Adipose tissue (tissue), 3 donors: ENCODE measurements around the gene IRAK3. TPM values are rescaled to one million over a fixed set of nuclear protein-coding genes. Genes with fewer than 3 reads are reported as not detected.
"Not testable (repeated sequence)": the region's sequence is repeated elsewhere in the genome, so short reads cannot be mapped to it uniquely, and the experiment has no call there.

Source experiments
- H3K27ac ChIP-seq: one replicate; pipeline ENCODE4 v1.5.1; 2013; ENCODE audit warnings: low read depth, low read length
- WGBS, 3 donors: extraction: QIAGEN DNeasy Blood & Tissue Kit; methylation state at CpG; one replicate each; pipeline ENCODE4 v1.1.7; 2013; 5-methylcytosine and 5-hydroxymethylcytosine counted together
- polyA plus RNA-seq, 3 donors: library from polyadenylated mRNA; stranded (reverse); fragments of 200-250 nt; gene quantifications; one replicate each; pipeline ENCODE4 v1.2.3, GENCODE V29; 2013
- donor health status: healthy with polysubstance abuse.
- donor health status: Bipolar disorder and iron deficiency.
- donor health status: healthy.

The IRAK3 gene
- polyA plus RNA-seq, 3 donors: 1.9 to 17.0 (median 14.5) TPM

DNA sequence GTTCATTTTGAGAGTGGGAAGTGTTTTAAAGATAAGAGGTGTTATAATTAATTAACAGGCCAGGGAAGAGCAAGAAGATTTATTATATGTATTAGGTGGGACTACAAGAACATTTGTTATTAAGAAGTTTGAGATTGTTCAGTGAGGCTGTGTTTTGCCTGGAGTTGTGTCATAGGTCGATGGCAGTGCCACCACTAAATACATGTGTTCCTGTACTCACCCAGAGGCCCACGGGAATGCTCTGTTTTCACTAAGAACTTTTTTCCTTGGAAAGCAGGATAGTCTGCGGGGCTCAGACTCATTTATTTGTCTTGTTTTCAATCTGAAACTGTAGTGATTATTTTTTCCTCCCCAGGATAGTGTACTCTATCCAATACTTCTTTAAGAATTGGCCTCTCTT is 10.1 kb downstream of the IRAK3 start:
- no peak overlapping the region for H3K27ac ChIP-seq
- 60 to 66% (median 60%) methylated on average over 3 of the region's 3 CpGs for WGBS, 3 donors

- no peak overlapping the region for H3K27ac ChIP-seq
These were observed 11.0 kb downstream of the IRAK3 start for GRCh38 chr12:66199831-66200509.

GRCh38 chr12:66203820-66204219 is 14.8 kb downstream of the IRAK3 start:
- 65 to 83% (median 81%) methylated on average over 4 of the region's 4 CpGs for whole genome bisulfite sequencing, 3 donors
- no peak overlapping the region for H3K27ac ChIP-seq

DNA sequence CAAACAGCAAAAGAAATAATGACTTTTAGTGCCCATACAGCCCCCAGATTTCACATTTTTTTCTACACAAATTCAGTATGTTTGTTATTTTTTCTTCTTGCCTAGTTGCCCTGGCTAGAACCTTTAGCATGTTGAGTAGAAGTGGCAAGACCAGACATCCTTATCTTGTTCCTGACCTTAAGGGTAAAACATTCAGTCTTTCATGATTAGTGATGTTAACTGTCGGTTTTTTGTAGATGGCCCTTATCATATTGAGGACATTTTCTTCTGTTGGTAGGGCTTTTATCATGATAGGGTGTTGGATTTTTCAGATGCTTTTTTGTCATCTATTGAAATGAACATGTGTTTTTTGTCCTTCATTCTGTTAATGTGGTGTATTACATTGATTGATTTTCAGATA is 17.1 kb downstream of the IRAK3 start:
- WGBS, 3 donors: 54 to 86% (median 83%) methylated on average over 1 of the region's 1 CpG

GRCh38 chr12:66210840-66211239 is 21.8 kb downstream of the IRAK3 start:
- H3K27ac ChIP-seq: no peak overlapping the region

More for the DNA sequence above, 17.1 kb downstream of the IRAK3 start:
- no peak overlapping the region for H3K27ac ChIP-seq

DNA sequence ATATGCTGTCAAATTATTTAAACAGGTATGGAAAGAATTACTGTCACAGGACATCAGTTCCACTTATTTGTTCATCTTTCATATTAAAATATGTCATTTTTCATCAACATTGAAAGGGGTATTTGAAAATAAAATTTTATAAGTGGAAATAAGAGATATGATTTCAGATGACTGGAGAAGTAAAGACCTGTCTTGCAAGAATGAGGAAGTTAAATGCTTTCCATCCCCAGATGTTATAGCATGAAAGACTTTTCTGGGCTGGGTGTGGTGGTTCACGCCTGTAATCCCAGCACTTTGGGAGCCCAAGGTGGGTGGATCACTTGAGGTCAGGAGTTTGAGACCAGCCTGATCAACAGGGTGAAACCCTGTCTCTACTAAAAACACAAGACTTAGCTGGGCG is 22.6 kb downstream of the IRAK3 start:
- WGBS, 3 donors: 86 to 93% (median 91%) methylated on average over 2 of the region's 2 CpGs
- H3K27ac ChIP-seq: not testable (repeated sequence)

DNA sequence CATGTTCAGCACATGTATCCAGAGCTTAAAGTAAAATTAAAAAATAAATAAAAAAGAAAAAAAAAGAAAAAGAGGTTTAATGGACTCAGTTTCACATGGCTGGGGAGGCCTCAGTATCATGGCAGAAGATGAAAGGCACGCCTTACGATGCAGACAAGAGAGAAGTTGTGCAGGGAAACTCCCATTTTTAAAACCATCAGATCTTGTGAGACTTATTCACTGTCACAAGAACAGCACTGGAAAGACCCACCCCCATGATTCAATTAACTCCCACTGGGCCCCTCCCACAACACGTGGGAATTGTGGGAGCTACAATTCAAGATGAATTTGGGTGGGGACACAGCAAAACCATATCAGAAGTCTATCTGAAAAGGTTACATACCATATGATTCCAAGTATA is 24.0 kb downstream of the IRAK3 start:
- H3K27ac ChIP-seq: not testable (repeated sequence)
- WGBS, 3 donors: 79 to 89% (median 84%) methylated on average over 3 of the region's 3 CpGs

- no peak overlapping the region for H3K27ac ChIP-seq
- 51 to 63% (median 56%) methylated on average over 4 of the region's 4 CpGs for WGBS, 3 donors
These were observed 28.4 kb downstream of the IRAK3 start for GRCh38 chr12:66217342-66217917.

DNA sequence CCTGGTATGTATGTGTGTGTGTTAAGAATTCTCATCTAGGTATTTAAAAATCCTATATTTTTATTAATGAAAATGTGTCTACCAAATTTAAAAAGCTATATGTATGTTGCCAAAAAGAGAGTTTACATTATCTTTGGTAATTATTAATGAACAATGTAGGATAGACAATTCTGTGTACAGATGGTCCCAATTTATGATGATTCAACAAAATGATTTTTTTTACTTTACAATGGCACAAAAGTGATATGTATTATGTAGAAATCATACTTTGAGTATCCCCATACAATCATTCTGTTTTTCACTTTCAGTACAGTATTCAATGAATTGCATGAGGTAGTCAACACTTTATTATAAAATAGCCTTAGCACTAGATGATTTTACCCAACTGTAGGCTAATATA is 39.4 kb downstream of the IRAK3 start:
- no peak overlapping the region for H3K27ac ChIP-seq

DNA sequence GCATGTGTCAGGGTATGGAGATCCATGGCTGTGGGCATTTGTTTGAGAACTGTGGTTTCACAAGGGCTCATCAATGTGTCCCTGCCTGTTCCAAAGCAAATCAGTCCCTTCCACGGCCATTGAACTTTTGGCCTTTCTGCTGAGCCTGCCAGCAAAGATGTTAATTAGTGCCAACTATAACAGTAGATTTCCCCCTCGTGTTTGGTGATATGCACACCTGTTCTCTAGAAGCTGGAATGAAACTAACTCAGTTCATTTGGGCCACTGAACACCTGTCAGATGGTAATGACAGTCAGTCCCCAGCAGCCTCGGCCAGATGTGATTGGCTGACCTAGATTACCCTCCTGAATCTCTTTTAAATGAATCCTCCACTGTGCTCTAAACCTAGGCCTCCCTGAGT is 43.2 kb downstream of the IRAK3 start:
- WGBS, 3 donors: 16 to 66% (median 57%) methylated on average over 3 of the region's 3 CpGs
- no peak overlapping the region for H3K27ac ChIP-seq

GRCh38 chr12:66234037-66234693 is 45.2 kb downstream of the IRAK3 start:
- H3K27ac ChIP-seq: not testable (repeated sequence)
- 68 to 82% (median 70%) methylated on average over 13 of the region's 13 CpGs for WGBS, 3 donors

GRCh38 chr12:66234773-66235625 is 46.0 kb downstream of the IRAK3 start:
- 3% methylated on average over 55 to 72 of the region's 72 CpGs for WGBS, 3 donors

GRCh38 chr12:66235626-66236281 is 46.7 kb downstream of the IRAK3 start:
- no peak overlapping the region for H3K27ac ChIP-seq

More at GRCh38 chr12:66234773-66235625, 46.0 kb downstream of the IRAK3 start:
- H3K27ac ChIP-seq: not testable (repeated sequence)

GRCh38 chr12:66236282-66236675 is 47.3 kb downstream of the IRAK3 start:
- not testable (repeated sequence) for H3K27ac ChIP-seq
- 76 to 97% (median 84%) methylated on average over 4 of the region's 4 CpGs for WGBS, 3 donors

More at GRCh38 chr12:66235626-66236281, 46.7 kb downstream of the IRAK3 start:
- 34 to 40% (median 39%) methylated on average over 5 of the region's 5 CpGs for WGBS, 3 donors

- H3K27ac ChIP-seq: no peak overlapping the region
These were observed 48.0 kb downstream of the IRAK3 start for GRCh38 chr12:66236969-66237368.

GRCh38 chr12:66237505-66238175 is 48.6 kb downstream of the IRAK3 start:
- no peak overlapping the region for H3K27ac ChIP-seq

More at GRCh38 chr12:66236969-66237368, 48.0 kb downstream of the IRAK3 start:
- WGBS, 3 donors: 73 to 96% (median 79%) methylated on average over 2 of the region's 2 CpGs

DNA sequence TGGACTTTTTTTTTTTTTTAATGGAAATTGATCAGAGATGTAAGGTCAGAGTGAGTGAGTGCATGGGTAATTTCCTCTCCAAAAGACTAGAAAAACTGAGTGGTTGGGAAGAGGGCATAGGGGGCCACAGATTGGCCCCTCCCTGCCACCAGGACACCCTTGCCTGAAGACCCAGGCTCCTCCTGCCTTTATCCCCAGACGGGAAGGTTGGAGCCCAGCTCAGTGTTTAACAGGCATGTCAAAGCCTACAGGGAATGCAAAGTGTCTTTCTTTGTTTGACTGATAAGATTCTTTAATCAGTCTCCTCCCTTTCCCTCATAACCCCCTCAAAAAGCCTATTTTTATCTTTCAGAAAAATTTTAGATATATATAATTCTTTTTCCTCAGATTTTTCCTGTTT is 50.3 kb downstream of the IRAK3 start:
- 57 to 72% (median 71%) methylated on average over 1 of the region's 1 CpG for WGBS, 3 donors
- no peak overlapping the region for H3K27ac ChIP-seq

More at GRCh38 chr12:66237505-66238175, 48.6 kb downstream of the IRAK3 start:
- 57 to 82% (median 78%) methylated on average over 2 of the region's 2 CpGs for WGBS, 3 donors
